ENCODE data around the gene RIMS4. TPM values are rescaled to one million over a fixed set of nuclear protein-coding genes. Genes with fewer than 3 reads are reported as not detected.

RIMS4 gene
- total and polyA plus RNA-seq, 2 of the 8 experiments (the other 6 are each of a cell fraction or from before 2014, with no cell fraction given) = 13.3 to 44.2 TPM

DNA sequence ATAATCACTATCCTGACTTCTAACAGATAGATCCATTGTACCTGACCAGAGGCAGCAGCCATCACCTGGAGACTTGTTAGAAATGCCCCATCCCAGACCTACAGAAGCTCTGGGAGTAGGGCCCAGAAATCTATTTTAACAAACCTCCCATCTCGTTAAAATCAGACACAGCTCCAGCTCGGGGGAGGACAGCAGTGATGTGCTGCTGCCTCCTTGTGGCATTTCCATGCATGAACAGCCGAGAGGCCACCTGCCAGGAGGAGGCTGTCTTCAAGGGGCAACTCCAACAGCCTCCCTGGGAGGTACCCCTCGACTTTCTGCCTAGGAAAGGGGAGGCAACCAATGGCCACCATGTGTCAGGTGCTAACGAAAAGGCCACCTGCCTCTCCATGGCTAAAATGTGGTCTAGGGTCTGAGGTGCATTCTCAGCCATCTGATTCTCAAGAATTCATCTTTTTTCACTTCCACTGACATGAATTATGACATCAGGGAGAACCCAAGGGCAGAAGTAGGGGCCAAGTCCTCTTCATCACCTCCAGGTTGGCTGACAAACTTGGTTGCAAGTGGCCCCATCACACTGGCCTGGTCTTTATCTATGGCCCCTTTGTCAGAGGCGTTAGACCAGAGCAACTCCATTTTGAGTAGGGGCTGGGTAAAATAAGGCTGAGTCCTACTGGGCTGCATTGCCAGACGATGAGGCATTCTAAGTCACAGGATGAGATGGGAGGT lies 76.8 kb downstream of the RIMS4 start (continued):
- TF ChIP-seq KDM5A (IDR thresholded peaks at IDR 0.05; ENCODE audit: low read length) (no peak), ZNF274 (IDR thresholded peaks at IDR 0.05; ENCODE audit: borderline replicate concordance, extremely low read depth, low read length) (no peak), SRF (IDR thresholded peaks at IDR 0.05; ENCODE audit: low read depth, low read length) (no peak), SP4 (IDR thresholded peaks at IDR 0.05; ENCODE audit: low read length) (no peak), PHF8 (conservative IDR thresholded peaks at IDR 0.05; ENCODE audit: low read depth, low read length) (no peak), CBX5 (IDR thresholded peaks at IDR 0.05; ENCODE audit: low read depth, low read length) (no peak), TCF12 (IDR thresholded peaks at IDR 0.05; ENCODE audit: low read depth, low read length) (0 out of 2 replicates have a peak, but pooled peaks have one; percentile 36), NANOG (IDR thresholded peaks at IDR 0.05; ENCODE audit: insufficient read depth, low read depth, low read length, poor library complexity, severe bottlenecking) (peak; percentile 17), RNF2 (IDR thresholded peaks at IDR 0.05; ENCODE audit: borderline replicate concordance, low read depth, low read length, missing control alignments, poor library complexity, severe bottlenecking) (no peak), HDAC2 (IDR thresholded peaks at IDR 0.05; ENCODE audit: borderline replicate concordance in 1 of 2, low read depth in 2 of 2, low read length in 2 of 2) (no peak), BRCA1 (IDR thresholded peaks at IDR 0.05; ENCODE audit: low read depth, low read length) (no peak), TEAD4 (IDR thresholded peaks at IDR 0.05; ENCODE audit: low read depth, low read length) (no peak), CHD2 (IDR thresholded peaks at IDR 0.05; ENCODE audit: low read length) (no peak), RXRA (IDR thresholded peaks at IDR 0.05; ENCODE audit: insufficient read depth, low read depth, low read length) (no peak), SIX5 (IDR thresholded peaks at IDR 0.05; ENCODE audit: low read depth, low read length) (no peak), JUND (IDR thresholded peaks at IDR 0.05; ENCODE audit: low read length) (no peak)
- TF ChIP-seq, protein P1, sequence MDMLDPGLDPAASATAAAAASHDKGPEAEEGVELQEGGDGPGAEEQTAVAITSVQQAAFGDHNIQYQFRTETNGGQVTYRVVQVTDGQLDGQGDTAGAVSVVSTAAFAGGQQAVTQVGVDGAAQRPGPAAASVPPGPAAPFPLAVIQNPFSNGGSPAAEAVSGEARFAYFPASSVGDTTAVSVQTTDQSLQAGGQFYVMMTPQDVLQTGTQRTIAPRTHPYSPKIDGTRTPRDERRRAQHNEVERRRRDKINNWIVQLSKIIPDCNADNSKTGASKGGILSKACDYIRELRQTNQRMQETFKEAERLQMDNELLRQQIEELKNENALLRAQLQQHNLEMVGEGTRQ (IDR thresholded peaks at IDR 0.05; ENCODE audit: low read length) = no peak
- TF ChIP-seq, protein P2, sequence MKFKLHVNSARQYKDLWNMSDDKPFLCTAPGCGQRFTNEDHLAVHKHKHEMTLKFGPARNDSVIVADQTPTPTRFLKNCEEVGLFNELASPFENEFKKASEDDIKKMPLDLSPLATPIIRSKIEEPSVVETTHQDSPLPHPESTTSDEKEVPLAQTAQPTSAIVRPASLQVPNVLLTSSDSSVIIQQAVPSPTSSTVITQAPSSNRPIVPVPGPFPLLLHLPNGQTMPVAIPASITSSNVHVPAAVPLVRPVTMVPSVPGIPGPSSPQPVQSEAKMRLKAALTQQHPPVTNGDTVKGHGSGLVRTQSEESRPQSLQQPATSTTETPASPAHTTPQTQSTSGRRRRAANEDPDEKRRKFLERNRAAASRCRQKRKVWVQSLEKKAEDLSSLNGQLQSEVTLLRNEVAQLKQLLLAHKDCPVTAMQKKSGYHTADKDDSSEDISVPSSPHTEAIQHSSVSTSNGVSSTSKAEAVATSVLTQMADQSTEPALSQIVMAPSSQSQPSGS (IDR thresholded peaks at IDR 0.05; ENCODE audit: low read length) = no peak

All from H1 (cell line).